GM19467 (cell line): Measurements from ENCODE around the gene SYT2.
"Not testable (repeated sequence)": the region's sequence is repeated elsewhere in the genome, so short reads cannot be mapped to it uniquely, and the experiment has no call there.

Source experiments
- ATAC-seq: cut with Tn5 transposase; IDR thresholded peaks from one replicate; pipeline ENCODE4 v1.9.1; 2021; ENCODE audit warnings: mild to moderate bottlenecking, moderate library complexity; ENCODE audit not compliant: unreplicated experiment

The SYT2 gene

DNA sequence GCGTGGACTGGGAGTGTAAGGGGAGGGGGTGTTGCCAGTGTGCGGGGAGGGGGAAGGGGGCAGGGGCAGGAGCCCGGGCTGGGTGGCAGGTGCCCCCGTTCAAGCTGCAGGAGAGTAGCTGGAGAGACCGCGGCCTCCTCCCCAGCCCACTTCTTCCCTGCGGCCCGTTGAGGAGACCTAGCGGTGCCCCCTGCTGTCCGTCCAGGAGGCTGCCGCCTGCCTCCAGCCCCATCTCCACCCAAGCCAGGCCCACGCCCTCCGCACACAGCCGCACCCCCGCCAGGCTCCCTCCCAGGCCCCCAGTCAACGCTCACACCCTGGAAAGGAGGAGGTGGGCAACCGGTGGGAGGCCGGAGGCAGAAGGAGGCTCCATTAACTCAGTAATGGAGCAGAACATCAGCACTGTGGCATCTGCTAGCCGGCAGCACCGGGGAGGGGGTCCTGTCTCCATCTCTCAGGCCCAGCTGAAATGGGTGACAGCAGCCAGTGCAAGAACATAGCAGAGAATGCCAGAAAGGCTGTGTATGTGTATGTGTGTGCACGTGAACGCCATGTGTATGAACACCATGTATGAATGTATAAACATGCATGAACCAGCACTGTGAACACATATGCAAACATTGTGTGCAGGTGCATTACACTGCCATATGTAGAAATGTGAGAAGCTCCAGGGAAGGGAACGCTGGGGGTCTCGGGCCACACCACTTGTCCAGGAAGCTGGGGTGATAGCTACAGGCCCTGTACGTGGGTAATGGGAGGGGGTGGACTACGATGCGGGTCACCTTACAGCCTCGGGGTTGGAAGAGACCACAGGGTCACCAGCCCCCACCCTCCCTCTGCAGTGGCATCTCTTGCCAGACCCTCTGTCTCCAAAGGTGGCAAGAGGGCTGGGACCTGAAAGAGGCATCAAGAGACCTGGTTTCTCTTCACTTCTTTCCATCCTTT lies 84.6 kb downstream of the SYT2 start:
- ATAC-seq: no peak

DNA sequence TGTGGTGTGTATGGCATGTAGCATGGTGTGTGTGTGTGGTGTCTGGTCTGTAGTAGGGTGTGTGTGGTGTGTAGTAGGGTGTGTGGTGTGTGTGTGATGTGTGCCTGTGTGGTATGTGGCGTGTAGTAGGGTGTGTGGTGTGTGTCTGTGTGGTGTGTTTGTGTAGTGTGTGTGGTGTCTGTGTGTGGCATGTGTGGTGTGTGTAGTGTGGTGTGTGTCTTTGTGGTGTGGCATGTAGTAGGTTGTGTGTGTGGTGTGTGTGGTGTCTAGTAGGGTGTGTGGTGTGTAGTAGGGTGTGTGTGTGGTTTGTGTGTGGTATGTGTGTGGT lies 85.5 kb downstream of the SYT2 start:
- ATAC-seq: no peak

GRCh38 chr1:202624088-202624780 lies 86.0 kb downstream of the SYT2 start:
- ATAC-seq: no peak

GRCh38 chr1:202623476-202623875 lies 86.8 kb downstream of the SYT2 start:
- not testable (repeated sequence) for ATAC-seq

GRCh38 chr1:202623075-202623474 lies 87.2 kb downstream of the SYT2 start:
- no peak for ATAC-seq

DNA sequence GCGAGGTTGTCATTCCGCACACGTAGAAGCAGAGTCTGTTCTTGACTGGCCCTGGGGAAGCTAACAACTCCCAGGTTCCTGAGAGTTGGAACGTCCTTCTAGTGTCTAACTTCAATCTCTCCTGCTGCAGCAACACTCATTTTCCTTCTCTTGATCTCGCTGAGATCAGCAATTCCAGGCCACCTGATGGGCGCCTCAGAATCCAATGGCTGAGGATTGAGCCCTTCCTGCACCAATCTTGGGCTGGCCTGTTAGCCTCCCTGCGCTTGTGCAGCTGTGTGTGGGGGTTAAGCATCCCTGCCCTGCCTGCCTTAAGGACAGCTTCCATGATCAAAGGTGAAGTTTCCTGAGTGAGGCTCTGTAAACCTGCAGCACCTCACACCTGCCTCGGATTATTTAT lies 87.9 kb downstream of the SYT2 start:
- ATAC-seq: no peak

GRCh38 chr1:202621446-202621845 lies 88.8 kb downstream of the SYT2 start:
- no peak for ATAC-seq

DNA sequence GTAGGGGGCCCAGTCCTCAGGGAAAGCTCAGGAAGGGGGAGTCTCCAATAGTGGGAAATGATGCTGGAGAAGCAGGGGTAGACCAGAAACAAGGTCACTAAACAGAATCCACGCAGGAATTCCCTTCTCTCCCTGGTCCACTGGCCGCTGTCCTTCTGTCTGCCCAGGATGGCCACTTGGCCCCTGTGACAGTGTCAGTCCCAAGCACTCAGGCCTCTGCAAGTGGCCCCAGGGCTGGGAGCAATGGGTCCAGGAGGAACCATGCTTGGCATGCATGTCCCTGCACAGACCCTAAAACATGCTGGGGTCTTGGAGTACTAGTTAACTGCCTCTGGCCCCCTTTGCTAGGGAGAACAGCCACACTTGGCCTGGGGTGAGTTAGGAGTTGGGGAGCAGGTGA lies 90.2 kb downstream of the SYT2 start:
- not testable (repeated sequence) for ATAC-seq

GRCh38 chr1:202619505-202619904 lies 90.7 kb downstream of the SYT2 start:
- ATAC-seq: no peak

DNA sequence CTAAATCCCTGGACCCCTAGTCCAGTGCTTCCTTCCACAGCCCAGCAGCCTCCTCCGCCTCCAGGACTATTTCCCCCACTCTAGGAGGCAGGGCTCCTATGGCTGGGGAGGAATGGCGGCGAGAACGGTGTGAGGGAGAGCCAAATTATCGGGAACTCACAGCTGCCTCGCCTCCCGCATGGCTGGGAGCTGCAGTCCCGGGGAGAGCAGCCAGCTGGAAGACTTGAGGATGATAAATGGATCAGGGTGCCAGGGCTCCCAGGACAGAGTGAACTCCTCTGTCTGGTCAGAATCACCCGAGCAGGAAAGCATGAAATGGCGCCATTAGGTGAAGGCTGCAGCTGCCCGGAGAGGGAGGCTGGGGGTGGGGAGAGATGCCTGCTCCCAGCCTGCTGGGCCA lies 91.2 kb downstream of the SYT2 start:
- not testable (repeated sequence) for ATAC-seq

GRCh38 chr1:202616355-202616915 lies 93.8 kb downstream of the SYT2 start:
- peak; percentile 25 for ATAC-seq

GRCh38 chr1:202615501-202616354 lies 94.5 kb downstream of the SYT2 start:
- peak; percentile 63 for ATAC-seq

DNA sequence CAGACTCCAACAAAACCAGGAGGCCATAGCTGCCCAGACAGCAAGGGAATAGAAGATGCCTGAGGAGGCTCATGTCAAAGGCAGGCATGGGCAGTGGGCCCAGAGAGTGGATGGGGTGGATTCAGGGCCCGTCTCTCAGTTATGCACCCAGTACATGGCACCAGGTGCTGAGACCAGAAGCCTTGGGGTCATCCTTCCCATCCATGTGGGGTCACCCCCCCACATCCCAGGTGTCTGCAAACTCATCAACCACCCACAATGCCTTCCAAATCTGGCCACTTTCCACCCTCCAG lies 95.1 kb downstream of the SYT2 start:
- not testable (repeated sequence) for ATAC-seq

DNA sequence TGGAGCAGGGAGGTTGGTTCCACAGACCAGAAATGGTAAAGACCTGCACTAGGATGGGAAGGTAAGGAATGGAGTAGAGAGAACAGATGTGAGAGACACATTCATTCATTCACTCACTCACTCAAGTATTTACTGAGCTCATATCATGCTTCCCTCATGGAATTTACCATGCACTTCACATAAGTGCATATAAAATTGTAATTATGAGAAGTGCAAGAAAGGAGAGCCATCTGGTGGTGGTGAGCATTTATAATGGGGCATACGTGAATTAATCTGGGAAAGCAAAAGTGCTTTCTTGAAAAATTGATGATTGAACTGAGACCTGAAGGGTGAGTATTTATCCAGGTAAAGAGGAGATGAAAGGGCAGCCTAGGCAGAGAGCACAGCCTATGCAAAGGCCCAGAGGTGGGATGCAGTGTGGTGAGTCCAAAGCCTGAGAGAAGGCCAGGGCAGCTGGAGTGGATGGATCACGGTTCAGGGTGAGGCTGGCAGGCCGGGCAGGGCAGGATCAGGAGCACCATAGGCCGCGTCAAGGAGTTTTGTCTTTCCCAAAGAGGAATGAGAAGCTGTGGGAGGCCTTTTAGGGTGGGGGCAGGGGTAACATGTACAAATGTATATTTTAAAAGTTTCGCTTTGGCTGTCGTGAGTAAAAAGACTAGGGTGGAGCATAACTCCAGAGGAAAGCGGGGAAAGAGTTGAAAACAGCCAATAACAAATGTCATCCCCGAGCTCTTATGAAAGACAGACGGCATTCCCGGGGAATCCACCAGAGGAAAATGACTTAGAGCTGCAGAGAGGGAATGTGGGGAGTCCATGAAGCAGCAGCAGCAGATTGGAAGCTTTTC lies 95.7 kb downstream of the SYT2 start:
- not testable (repeated sequence) for ATAC-seq

DNA sequence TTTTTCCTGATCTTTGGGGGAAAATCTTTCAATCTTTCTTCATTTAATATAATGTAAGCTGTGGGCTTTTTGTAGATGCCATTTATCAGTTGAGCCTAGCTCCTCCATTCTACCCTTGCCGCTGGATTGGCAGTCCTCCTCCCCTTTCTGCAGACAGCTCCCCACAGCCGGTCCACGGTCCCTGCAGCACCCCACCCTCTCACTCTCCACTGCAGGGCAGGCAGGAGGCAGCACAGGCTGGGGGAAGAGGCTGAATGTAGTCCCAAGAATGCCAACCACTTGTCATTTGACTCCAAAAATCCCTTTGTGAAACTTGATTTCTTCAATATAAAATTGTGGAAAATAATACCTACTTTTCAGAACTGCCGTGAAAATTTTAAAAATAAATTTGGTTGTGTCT lies 96.7 kb downstream of the SYT2 start:
- ATAC-seq: no peak

DNA sequence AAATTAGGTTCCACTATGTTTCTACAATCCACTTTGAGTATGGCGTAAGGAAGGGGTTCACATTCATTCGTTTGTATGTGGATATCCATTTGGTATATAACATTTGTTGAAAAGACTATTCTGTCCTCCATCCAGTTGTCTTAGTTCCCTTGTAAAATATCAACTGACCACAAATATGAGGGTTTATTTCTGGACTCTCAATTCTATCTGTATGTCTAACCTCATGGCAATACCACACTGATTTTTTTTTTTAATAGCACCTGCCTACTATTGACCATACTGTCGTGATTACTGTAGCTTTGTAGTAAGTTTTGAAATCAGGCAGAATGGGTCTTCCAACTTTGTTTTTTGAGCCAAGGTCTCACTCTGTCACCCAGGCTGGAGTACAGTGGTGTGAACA lies 98.2 kb downstream of the SYT2 start:
- ATAC-seq: not testable (repeated sequence)

DNA sequence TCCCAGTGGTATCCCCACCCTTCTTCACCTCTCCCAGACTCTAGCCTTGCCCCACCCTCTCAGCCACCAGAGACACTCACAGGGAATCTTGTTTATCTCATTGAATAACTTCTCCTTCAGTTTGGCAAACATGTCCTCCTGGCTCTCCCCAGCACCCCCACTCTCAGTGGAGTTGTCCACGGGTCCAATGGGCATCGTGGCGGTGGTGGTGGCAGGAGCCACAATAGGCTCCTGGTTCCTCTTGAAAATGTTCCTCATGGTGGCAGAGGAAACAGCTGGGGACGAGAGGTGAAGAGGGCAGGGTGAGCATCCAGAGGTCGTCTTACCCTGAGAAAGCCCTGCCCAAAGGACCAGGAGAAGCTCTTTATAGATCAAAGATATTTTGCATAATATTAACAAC lies 104.7 kb downstream of the SYT2 start:
- ATAC-seq: no peak

- no peak for ATAC-seq
Observed at GRCh38 chr1:202603435-202603834, 106.8 kb downstream of the SYT2 start.

DNA sequence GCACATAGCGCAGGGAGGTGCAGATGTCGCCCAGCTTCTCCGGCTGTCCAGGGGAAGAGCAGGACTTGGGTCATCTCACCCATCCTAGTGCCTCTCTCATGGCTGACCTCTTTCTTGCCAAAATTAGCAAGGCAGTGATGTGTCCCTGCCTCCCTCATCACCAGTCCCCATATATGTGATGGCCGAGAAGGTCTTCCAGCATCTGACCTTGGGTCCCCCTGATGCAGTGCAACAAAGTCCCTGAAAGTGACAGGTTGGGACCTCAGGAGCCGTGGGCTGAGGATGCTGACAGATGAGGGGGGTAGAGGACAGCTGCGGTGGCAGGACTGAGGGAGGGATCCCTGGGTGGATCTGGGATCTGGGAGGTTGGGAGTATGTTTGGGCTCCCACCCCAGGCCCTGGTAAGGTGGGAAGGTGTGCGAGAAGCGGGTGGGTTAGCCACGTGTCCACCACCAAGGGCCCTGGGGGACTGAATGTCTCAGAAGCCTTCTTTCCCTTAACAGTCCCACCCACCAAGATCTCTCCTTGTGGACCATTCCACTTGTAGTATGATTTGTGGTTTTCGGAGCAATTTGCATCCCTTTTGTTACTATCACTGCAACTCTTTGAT lies 109.7 kb downstream of the SYT2 start:
- ATAC-seq: no peak
